Parathyroid adenoma (tissue), 2 donors: ENCODE measurements around the gene RAB3GAP1.
A peak's percentile ranks its signal among the peaks of the same experiment; 100 is the strongest.

Source experiments
- H2AFZ ChIP-seq: fragments of 300-600 bp; sonication (generic); one replicate; pipeline ENCODE4 v1.7.0; 2017; ENCODE audit warnings: antibody characterized with exemption, mild to moderate bottlenecking
- H3K27ac ChIP-seq: fragments of 300-600 bp; sonication (generic); one replicate; pipeline ENCODE4 v1.7.0; 2017
- H3K27me3 ChIP-seq: fragments of 300-600 bp; sonication (generic); one replicate; pipeline ENCODE4 v1.7.0; 2017; ENCODE audit warnings: low read length; ENCODE audit not compliant: control insufficient read depth, insufficient read depth
- H3K36me3 ChIP-seq: fragments of 300-600 bp; sonication (generic); one replicate; pipeline ENCODE4 v1.7.0; 2017; ENCODE audit warnings: low read length; ENCODE audit not compliant: control insufficient read depth, insufficient read depth
- H3K4me1 ChIP-seq: fragments of 300-600 bp; sonication (generic); one replicate; pipeline ENCODE4 v1.7.0; 2017; ENCODE audit warnings: control low read depth
- H3K4me2 ChIP-seq: fragments of 300-600 bp; sonication (generic); one replicate; pipeline ENCODE4 v1.7.0; 2017; ENCODE audit warnings: low read length
- H3K4me3 ChIP-seq: fragments of 300-600 bp; sonication (generic); one replicate; pipeline ENCODE4 v1.7.0; 2017; ENCODE audit warnings: low read depth, low read length
- H3K79me2 ChIP-seq: fragments of 300-600 bp; sonication (generic); one replicate; pipeline ENCODE4 v1.7.0; 2017; ENCODE audit warnings: control low read depth
- H3K9ac ChIP-seq: fragments of 300-600 bp; sonication (generic); one replicate; pipeline ENCODE4 v1.7.0; 2017; ENCODE audit warnings: mild to moderate bottlenecking
- H3K9me3 ChIP-seq: fragments of 300-600 bp; sonication (generic); one replicate; pipeline ENCODE4 v1.7.0; 2017; ENCODE audit warnings: low read length; ENCODE audit not compliant: control insufficient read depth
- CTCF ChIP-seq: fragments of 300-600 bp; sonication (generic); IDR thresholded peaks from one replicate; pipeline ENCODE4 v1.7.0; 2017; ENCODE audit warnings: antibody characterized with exemption, mild to moderate bottlenecking
- donor health status: primary hyperparathyroidism.

The RAB3GAP1 gene

GRCh38 chr2:135154962-135155361, 102.9 kb downstream of the RAB3GAP1 start:
- Histone ChIP-seq H3K4me1 (peaks cover 38% of the 10 kb centered on the region), H3K4me2 (no peak overlapping the region), H3K27ac (no peak overlapping the region), H3K79me2 (peaks cover 2% of the 10 kb centered on the region), H2AFZ (no peak overlapping the region), H3K36me3 (no peaks in the 10 kb centered on the region), H3K9ac (no peak overlapping the region), H3K27me3 (no peaks in the 10 kb centered on the region), H3K4me3 (no peak overlapping the region), H3K9me3 (no peaks in the 10 kb centered on the region)
- TF ChIP-seq CTCF = no peak

GRCh38 chr2:135157856-135158255, 105.8 kb downstream of the RAB3GAP1 start:
- Histone ChIP-seq H3K4me2 (no peak overlapping the region), H3K27ac (no peak overlapping the region), H3K4me3 (no peak overlapping the region), H3K27me3 (no peaks in the 10 kb centered on the region), H3K79me2 (peaks cover 2% of the 10 kb centered on the region), H3K9me3 (no peaks in the 10 kb centered on the region), H3K9ac (no peak overlapping the region), H3K36me3 (no peaks in the 10 kb centered on the region), H2AFZ (no peak overlapping the region), H3K4me1 (peaks cover 23% of the 10 kb centered on the region)
- no peak for TF ChIP-seq CTCF

GRCh38 chr2:135159191-135159590, 107.1 kb downstream of the RAB3GAP1 start:
- Histone ChIP-seq H3K4me1 (peaks cover 26% of the 10 kb centered on the region), H3K36me3 (no peaks in the 10 kb centered on the region), H3K9me3 (no peaks in the 10 kb centered on the region), H3K9ac (no peak overlapping the region), H3K79me2 (peaks cover 2% of the 10 kb centered on the region), H2AFZ (no peak overlapping the region), H3K27me3 (no peaks in the 10 kb centered on the region), H3K27ac (no peak overlapping the region), H3K4me2 (no peak overlapping the region), H3K4me3 (no peak overlapping the region)
- TF ChIP-seq CTCF = no peak

GRCh38 chr2:135162377-135162776, 110.3 kb downstream of the RAB3GAP1 start:
- Histone ChIP-seq H3K36me3 (no peaks in the 10 kb centered on the region), H3K4me1 (peaks cover 32% of the 10 kb centered on the region), H3K9ac (no peak overlapping the region), H3K79me2 (peaks cover 2% of the 10 kb centered on the region), H3K4me3 (no peak overlapping the region), H3K27ac (peak overlapping the region; percentile 48), H3K27me3 (no peaks in the 10 kb centered on the region), H3K9me3 (no peaks in the 10 kb centered on the region), H2AFZ (no peak overlapping the region), H3K4me2 (no peak overlapping the region)
- TF ChIP-seq CTCF = no peak

- peak overlapping the region; percentile 6 for H2AFZ ChIP-seq
- H3K4me1 ChIP-seq = peaks cover 34% of the 10 kb centered on the region
- peak overlapping the region; percentile 48 for H3K27ac ChIP-seq
- no peak overlapping the region for H3K9ac ChIP-seq
- TF ChIP-seq CTCF = no peak
- no peak overlapping the region for H3K4me3 ChIP-seq
- no peaks in the 10 kb centered on the region for H3K36me3 ChIP-seq
- no peak overlapping the region for H3K4me2 ChIP-seq
- peaks cover 4% of the 10 kb centered on the region for H3K79me2 ChIP-seq
- H3K9me3 ChIP-seq = no peaks in the 10 kb centered on the region
- no peaks in the 10 kb centered on the region for H3K27me3 ChIP-seq
Observed at GRCh38 chr2:135162786-135163185, 110.7 kb downstream of the RAB3GAP1 start.
